Measurements from ENCODE around the gene SLC24A3.
A peak's percentile ranks its signal among the peaks of the same experiment; 100 is the strongest.

The SLC24A3 gene

DNA sequence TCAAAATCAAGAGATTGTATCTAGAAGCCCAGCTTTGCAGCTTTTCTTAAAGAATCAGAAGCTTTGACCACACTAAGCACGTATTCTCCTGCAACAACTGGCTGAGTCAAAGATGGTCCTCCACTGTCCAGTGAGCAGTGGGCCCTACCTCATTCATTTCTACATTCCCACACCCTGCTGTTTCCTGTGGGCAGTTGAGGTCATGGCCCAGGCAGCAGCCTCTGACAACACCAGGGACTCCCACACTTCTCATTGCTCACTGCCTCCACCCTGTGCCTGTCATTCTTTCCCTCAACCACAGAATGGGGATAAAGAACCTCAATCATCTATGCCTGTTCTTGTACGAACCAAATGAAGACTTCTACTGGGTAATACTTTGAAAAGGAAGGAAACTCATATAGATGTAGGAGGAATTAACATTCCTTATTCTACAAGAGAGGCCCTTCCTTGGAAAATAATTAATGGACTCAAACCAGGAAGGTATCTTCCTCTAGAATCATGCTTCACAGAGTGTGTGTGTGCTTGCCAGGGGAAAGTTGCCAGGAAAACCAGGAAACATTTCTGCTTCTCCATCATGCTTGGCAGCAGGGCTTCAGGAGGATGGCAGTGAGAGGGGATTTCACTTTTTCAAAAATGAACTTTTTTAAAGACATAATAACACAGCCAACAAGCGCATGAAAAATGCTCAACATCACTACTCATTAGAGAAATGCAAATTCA, 353.9 kb downstream of the SLC24A3 start:
- peak overlapping the region; percentile 39 for H3K9ac ChIP-seq (ENCODE audit: low read depth, low read length, poor library complexity)
- no peak overlapping the region for H3K4me2 ChIP-seq (ENCODE audit: insufficient read depth, low read length, poor library complexity, severe bottlenecking)
- H4K8ac ChIP-seq (ENCODE audit: low read depth, low read length) = no peak overlapping the region
- no peak overlapping the region for H3K27ac ChIP-seq (replicated peaks; ENCODE audit: low read length)
- no peak overlapping the region for H2BK5ac ChIP-seq (ENCODE audit: low read length)
- H3K18ac ChIP-seq (ENCODE audit: low read length) = no peak overlapping the region
- no peak overlapping the region for H2BK15ac ChIP-seq (ENCODE audit: low read length)
- H3K27me3 ChIP-seq (ENCODE audit: control insufficient read depth in 3 of 3, insufficient read depth in 3 of 3, low read depth in 1 of 3, low read length in 3 of 3) = no peaks in the 10 kb centered on the region
- no peak overlapping the region for H2BK12ac ChIP-seq (ENCODE audit: low read length)
- H3K23ac ChIP-seq (ENCODE audit: low read depth, low read length, poor library complexity) = no peak overlapping the region
- H2AK5ac ChIP-seq (ENCODE audit: low read depth, low read length) = no peak overlapping the region
- no peak overlapping the region for H2BK120ac ChIP-seq (ENCODE audit: low read depth, low read length)
- H3K4ac ChIP-seq (ENCODE audit: low read length) = no peak overlapping the region
- no peak overlapping the region for H2AFZ ChIP-seq (ENCODE audit: low read length)
- no peaks in the 10 kb centered on the region for H3K79me1 ChIP-seq (ENCODE audit: low read depth, low read length)
- H3K4me3 ChIP-seq (ENCODE audit: low read length in 2 of 2) = no peak overlapping the region
- H4K91ac ChIP-seq (ENCODE audit: low read depth, low read length, poor library complexity) = no peak overlapping the region
- no peak overlapping the region for H3K14ac ChIP-seq (ENCODE audit: low read length)
- H3K4me1 ChIP-seq (ENCODE audit: control insufficient read depth in 2 of 2, insufficient read depth in 1 of 2, low read depth in 1 of 2, low read length in 2 of 2) = no peaks in the 10 kb centered on the region
- no peak for DNase-seq (ENCODE audit: low spot score)
- H3K9me3 ChIP-seq (replicated peaks in 1 of 2; ENCODE audit: control insufficient read depth in 2 of 2, insufficient read depth in 1 of 2, low read depth in 1 of 2, low read length in 2 of 2) = no peaks in the 10 kb centered on the region
- WGBS, 2 donors (ENCODE audit: extremely low coverage in 2 of 2, insufficient read length in 2 of 2, insufficient replicate concordance in 1 of 2) = no CpG with 5 or more reads among the region's 3 CpGs
- H3K36me3 ChIP-seq (replicated peaks in 1 of 2; ENCODE audit: control insufficient read depth in 2 of 2, insufficient read depth in 2 of 2, low read length in 2 of 2) = no peaks in the 10 kb centered on the region

GRCh38 chr20:19568128-19568527, 355.7 kb downstream of the SLC24A3 start:
- no peaks in the 10 kb centered on the region for H3K4me1 ChIP-seq (ENCODE audit: control insufficient read depth in 2 of 2, insufficient read depth in 1 of 2, low read depth in 1 of 2, low read length in 2 of 2)
- H3K4me2 ChIP-seq (ENCODE audit: insufficient read depth, low read length, poor library complexity, severe bottlenecking) = no peak overlapping the region
- H2BK120ac ChIP-seq (ENCODE audit: low read depth, low read length) = no peak overlapping the region
- no peak overlapping the region for H3K23ac ChIP-seq (ENCODE audit: low read depth, low read length, poor library complexity)
- WGBS, 2 donors (ENCODE audit: extremely low coverage in 2 of 2, insufficient read length in 2 of 2, insufficient replicate concordance in 1 of 2) = no CpG with 5 or more reads among the region's 2 CpGs
- DNase-seq (ENCODE audit: low spot score) = no peak
- H2AK5ac ChIP-seq (ENCODE audit: low read depth, low read length) = no peak overlapping the region
- H3K9me3 ChIP-seq (replicated peaks in 1 of 2; ENCODE audit: control insufficient read depth in 2 of 2, insufficient read depth in 1 of 2, low read depth in 1 of 2, low read length in 2 of 2) = no peaks in the 10 kb centered on the region
- H3K79me1 ChIP-seq (ENCODE audit: low read depth, low read length) = no peaks in the 10 kb centered on the region
- H2AFZ ChIP-seq (ENCODE audit: low read length) = no peak overlapping the region
- H2BK5ac ChIP-seq (ENCODE audit: low read length) = no peak overlapping the region
- no peak overlapping the region for H2BK15ac ChIP-seq (ENCODE audit: low read length)
- H3K36me3 ChIP-seq (replicated peaks in 1 of 2; ENCODE audit: control insufficient read depth in 2 of 2, insufficient read depth in 2 of 2, low read length in 2 of 2) = no peaks in the 10 kb centered on the region
- H3K27ac ChIP-seq (replicated peaks; ENCODE audit: low read length) = no peak overlapping the region
- H3K4ac ChIP-seq (ENCODE audit: low read length) = no peak overlapping the region
- no peak overlapping the region for H3K4me3 ChIP-seq (ENCODE audit: low read length in 2 of 2)
- H2BK12ac ChIP-seq (ENCODE audit: low read length) = no peak overlapping the region
- no peak overlapping the region for H4K91ac ChIP-seq (ENCODE audit: low read depth, low read length, poor library complexity)
- H3K27me3 ChIP-seq (ENCODE audit: control insufficient read depth in 3 of 3, insufficient read depth in 3 of 3, low read depth in 1 of 3, low read length in 3 of 3) = no peaks in the 10 kb centered on the region
- no peak overlapping the region for H4K8ac ChIP-seq (ENCODE audit: low read depth, low read length)
- H3K18ac ChIP-seq (ENCODE audit: low read length) = no peak overlapping the region
- no peak overlapping the region for H3K14ac ChIP-seq (ENCODE audit: low read length)
- no peak overlapping the region for H3K9ac ChIP-seq (ENCODE audit: low read depth, low read length, poor library complexity)

DNA sequence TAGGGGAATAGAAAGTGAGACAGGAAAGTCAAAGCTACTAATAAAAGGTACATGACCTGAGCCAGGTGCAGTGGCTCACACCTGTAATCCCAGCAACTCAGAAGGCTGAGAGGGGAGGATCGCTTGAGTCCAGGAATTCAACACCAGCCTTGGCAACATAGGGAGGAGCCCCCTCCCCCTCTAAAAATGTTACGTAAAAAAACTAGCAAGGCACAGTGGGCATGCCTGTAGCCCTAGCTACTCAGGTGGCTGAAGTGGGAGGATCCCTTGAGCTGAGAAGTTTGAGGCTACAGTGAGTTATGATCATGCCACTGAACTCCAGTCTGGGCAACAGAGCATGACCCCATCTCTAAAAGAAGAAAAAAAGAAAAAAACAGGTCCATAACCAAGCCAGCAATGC, 359.6 kb downstream of the SLC24A3 start:
- Histone ChIP-seq H3K4me2 (ENCODE audit: insufficient read depth, low read length, poor library complexity, severe bottlenecking) (no peak overlapping the region), H2BK120ac (ENCODE audit: low read depth, low read length) (no peak overlapping the region), H3K23ac (ENCODE audit: low read depth, low read length, poor library complexity) (no peak overlapping the region), H3K27me3 (ENCODE audit: control insufficient read depth in 3 of 3, insufficient read depth in 3 of 3, low read depth in 1 of 3, low read length in 3 of 3) (no peaks in the 10 kb centered on the region), H3K79me1 (ENCODE audit: low read depth, low read length) (no peaks in the 10 kb centered on the region), H2BK15ac (ENCODE audit: low read length) (no peak overlapping the region), H3K14ac (ENCODE audit: low read length) (no peak overlapping the region), H3K27ac (replicated peaks; ENCODE audit: low read length) (no peak overlapping the region), H2BK12ac (ENCODE audit: low read length) (no peak overlapping the region), H4K91ac (ENCODE audit: low read depth, low read length, poor library complexity) (no peak overlapping the region), H2BK5ac (ENCODE audit: low read length) (no peak overlapping the region), H3K18ac (ENCODE audit: low read length) (no peak overlapping the region), H3K9me3 (replicated peaks in 1 of 2; ENCODE audit: control insufficient read depth in 2 of 2, insufficient read depth in 1 of 2, low read depth in 1 of 2, low read length in 2 of 2) (no peaks in the 10 kb centered on the region), H2AK5ac (ENCODE audit: low read depth, low read length) (no peak overlapping the region), H3K4me1 (ENCODE audit: control insufficient read depth in 2 of 2, insufficient read depth in 1 of 2, low read depth in 1 of 2, low read length in 2 of 2) (peaks cover 0 to 2% of the 10 kb centered on the region in 2 donors), H3K9ac (ENCODE audit: low read depth, low read length, poor library complexity) (no peak overlapping the region), H3K4ac (ENCODE audit: low read length) (no peak overlapping the region), H3K36me3 (replicated peaks in 1 of 2; ENCODE audit: control insufficient read depth in 2 of 2, insufficient read depth in 2 of 2, low read length in 2 of 2) (peaks cover 0 to 3% of the 10 kb centered on the region in 2 donors), H4K8ac (ENCODE audit: low read depth, low read length) (no peak overlapping the region), H3K4me3 (ENCODE audit: low read length in 2 of 2) (no peak overlapping the region), H2AFZ (ENCODE audit: low read length) (no peak overlapping the region)
- no CpG with 5 or more reads among the region's 2 CpGs for WGBS, 2 donors (ENCODE audit: extremely low coverage in 2 of 2, insufficient read length in 2 of 2, insufficient replicate concordance in 1 of 2)
- no peak for DNase-seq (ENCODE audit: low spot score)

- H2BK120ac ChIP-seq (ENCODE audit: low read depth, low read length) = no peak overlapping the region
- no peak overlapping the region for H3K18ac ChIP-seq (ENCODE audit: low read length)
- no peak overlapping the region for H3K4me3 ChIP-seq (ENCODE audit: low read length in 2 of 2)
- H3K36me3 ChIP-seq (replicated peaks in 1 of 2; ENCODE audit: control insufficient read depth in 2 of 2, insufficient read depth in 2 of 2, low read length in 2 of 2) = peaks cover 0 to 3% of the 10 kb centered on the region in 2 donors
- no peak overlapping the region for H2AFZ ChIP-seq (ENCODE audit: low read length)
- DNase-seq (ENCODE audit: low spot score) = no peak
- no peak overlapping the region for H2BK5ac ChIP-seq (ENCODE audit: low read length)
- no peak overlapping the region for H3K9ac ChIP-seq (ENCODE audit: low read depth, low read length, poor library complexity)
- H3K79me1 ChIP-seq (ENCODE audit: low read depth, low read length) = no peaks in the 10 kb centered on the region
- H2BK12ac ChIP-seq (ENCODE audit: low read length) = no peak overlapping the region
- H2BK15ac ChIP-seq (ENCODE audit: low read length) = no peak overlapping the region
- no peak overlapping the region for H3K14ac ChIP-seq (ENCODE audit: low read length)
- H3K9me3 ChIP-seq (replicated peaks in 1 of 2; ENCODE audit: control insufficient read depth in 2 of 2, insufficient read depth in 1 of 2, low read depth in 1 of 2, low read length in 2 of 2) = no peaks in the 10 kb centered on the region
- H3K27ac ChIP-seq (replicated peaks; ENCODE audit: low read length) = no peak overlapping the region
- H4K91ac ChIP-seq (ENCODE audit: low read depth, low read length, poor library complexity) = no peak overlapping the region
- H3K4me1 ChIP-seq (ENCODE audit: control insufficient read depth in 2 of 2, insufficient read depth in 1 of 2, low read depth in 1 of 2, low read length in 2 of 2) = peaks cover 0 to 2% of the 10 kb centered on the region in 2 donors
- no CpG with 5 or more reads among the region's 3 CpGs for WGBS, 2 donors (ENCODE audit: extremely low coverage in 2 of 2, insufficient read length in 2 of 2, insufficient replicate concordance in 1 of 2)
- no peak overlapping the region for H3K23ac ChIP-seq (ENCODE audit: low read depth, low read length, poor library complexity)
- H2AK5ac ChIP-seq (ENCODE audit: low read depth, low read length) = no peak overlapping the region
- no peak overlapping the region for H3K4ac ChIP-seq (ENCODE audit: low read length)
- no peaks in the 10 kb centered on the region for H3K27me3 ChIP-seq (ENCODE audit: control insufficient read depth in 3 of 3, insufficient read depth in 3 of 3, low read depth in 1 of 3, low read length in 3 of 3)
- no peak overlapping the region for H3K4me2 ChIP-seq (ENCODE audit: insufficient read depth, low read length, poor library complexity, severe bottlenecking)
- no peak overlapping the region for H4K8ac ChIP-seq (ENCODE audit: low read depth, low read length)
Measured at GRCh38 chr20:19577692-19578091, 365.2 kb downstream of the SLC24A3 start.
